Testis (tissue), 2 donors: Measurements from ENCODE around the gene PPP2CA.

Experiments used
- CTCF ChIP-seq, 3 experiments: fragments of 450-650 bp in 2 of 3; fragments of 200-600 bp in 1 of 3; sonication (generic) in 1 of 3; IDR thresholded peaks; one replicate each; pipeline ENCODE4 v1.5.1; 2016 to 2019; ENCODE audit warnings: antibody characterized with exemption in 3 of 3, mild to moderate bottlenecking in 2 of 3, moderate library complexity in 1 of 3
- POLR2A ChIP-seq: fragments of 450-650 bp; IDR thresholded peaks from one replicate; pipeline ENCODE4 v1.6.1; 2017; ENCODE audit warnings: antibody characterized with exemption, mild to moderate bottlenecking, moderate library complexity

GRCh38 chr5:134271059-134271458 lies 45.2 kb upstream of the PPP2CA start:
- TF ChIP-seq POLR2A (no peak), CTCF (IDR thresholded peaks at IDR 0.05) (no peak)
